Keratinocyte (primary cell): Measurements from ENCODE around the gene SLIT3.

Source experiments
- CTCF ChIP-seq, 3 experiments: IDR thresholded peaks in 1 of 3; conservative IDR thresholded peaks in 1 of 3; optimal IDR thresholded peaks in 1 of 3; 2 replicates in 2 of 3; 3 replicates in 1 of 3; pipeline versions ENCODE3 to v1.5.1; 2011; ENCODE audit warnings: low read length in 3 of 3, mild to moderate bottlenecking in 3 of 3, moderate library complexity in 2 of 3, control low read depth in 1 of 3, inconsistent platforms in 1 of 3; ENCODE audit not compliant: insufficient read depth in 2 of 3; ENCODE audit errors: extremely low read depth in 1 of 3
- EZH2 ChIP-seq: IDR thresholded peaks from one replicate; pipeline ENCODE4 v1.6.1; 2012; ENCODE audit warnings: inconsistent platforms, mild to moderate bottlenecking, low read length, moderate library complexity

- TF ChIP-seq EZH2 (no peak), CTCF (optimal IDR thresholded peaks at IDR 0.05 in 1 of 3, IDR thresholded peaks at IDR 0.05 in 1 of 3, conservative IDR thresholded peaks at IDR 0.05 in 1 of 3; ENCODE audit: extremely low read depth in 1 of 3, insufficient read depth in 2 of 3, low read length in 3 of 3) (no peak)
These were observed 424.5 kb downstream of the SLIT3 start for GRCh38 chr5:168876419-168876818.
